Stomach (tissue), 4 donors: ENCODE measurements around the gene CEP44.

ENCODE experiments used
- CTCF ChIP-seq, 7 experiments: fragments of 450-650 bp in 4 of 7; fragments of 200-600 bp in 3 of 7; sonication (generic) in 3 of 7; IDR thresholded peaks; one replicate each; pipeline ENCODE4 v1.5.1; 2016 to 2019; ENCODE audit warnings: antibody characterized with exemption in 7 of 7, control low read depth in 2 of 7, mild to moderate bottlenecking in 1 of 7
- EP300 ChIP-seq: sonication (generic); formaldehyde crosslinking; IDR thresholded peaks from one replicate; pipeline ENCODE4 v1.6.1; 2017; ENCODE audit warnings: antibody characterized with exemption
- POLR2A ChIP-seq, 4 donors: fragments of 450-650 bp; IDR thresholded peaks; one replicate each; pipeline ENCODE4 v1.6.1; 2016; ENCODE audit warnings: antibody characterized with exemption in 4 of 4, control low read depth in 2 of 4, mild to moderate bottlenecking in 1 of 4, moderate library complexity in 1 of 4
- POLR2AphosphoS5 ChIP-seq, 3 donors: sonication (generic); formaldehyde crosslinking; IDR thresholded peaks; one replicate each; pipeline ENCODE4 v1.6.1; 2016; ENCODE audit warnings: antibody characterized with exemption in 3 of 3

GRCh38 chr4:174275101-174275500, 8.6 kb upstream of the CEP44 start:
- no peak for TF ChIP-seq CTCF (IDR thresholded peaks at IDR 0.05)
- TF ChIP-seq POLR2A (IDR thresholded peaks at IDR 0.05) = no peak
- TF ChIP-seq POLR2AphosphoS5 (IDR thresholded peaks at IDR 0.05) = no peak
- TF ChIP-seq EP300 = no peak
